ENCODE results near the gene GRIN3B.

The GRIN3B gene

DNA sequence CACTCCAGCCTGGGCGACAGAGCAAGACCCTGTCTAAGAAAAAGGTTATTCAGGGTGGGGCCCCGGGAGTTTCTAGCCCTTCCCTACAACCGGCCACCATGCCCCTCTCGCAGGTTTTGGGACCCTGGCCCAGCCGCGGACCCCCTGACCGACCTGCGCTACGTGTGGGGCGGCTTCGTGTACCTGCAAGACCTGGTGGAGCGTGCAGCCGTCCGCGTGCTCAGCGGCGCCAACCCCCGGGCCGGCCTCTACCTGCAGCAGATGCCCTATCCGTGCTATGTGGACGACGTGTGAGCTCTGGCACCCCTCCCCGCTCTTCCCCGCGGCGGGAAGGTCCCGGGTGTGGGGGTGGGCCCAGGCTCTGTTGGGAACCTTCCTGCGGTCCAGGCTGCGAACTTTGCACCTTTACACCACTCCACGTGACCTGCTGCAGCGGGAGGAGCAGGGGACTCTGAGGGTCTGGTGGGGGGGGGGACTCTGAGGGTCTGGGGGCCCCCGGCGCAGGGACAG, 46.0 kb downstream of the GRIN3B start:
- DNase-seq = no peak

- DNase-seq = no peak
Measured at GRCh38 chr19:1046836-1047695, 46.8 kb downstream of the GRIN3B start.

DNA sequence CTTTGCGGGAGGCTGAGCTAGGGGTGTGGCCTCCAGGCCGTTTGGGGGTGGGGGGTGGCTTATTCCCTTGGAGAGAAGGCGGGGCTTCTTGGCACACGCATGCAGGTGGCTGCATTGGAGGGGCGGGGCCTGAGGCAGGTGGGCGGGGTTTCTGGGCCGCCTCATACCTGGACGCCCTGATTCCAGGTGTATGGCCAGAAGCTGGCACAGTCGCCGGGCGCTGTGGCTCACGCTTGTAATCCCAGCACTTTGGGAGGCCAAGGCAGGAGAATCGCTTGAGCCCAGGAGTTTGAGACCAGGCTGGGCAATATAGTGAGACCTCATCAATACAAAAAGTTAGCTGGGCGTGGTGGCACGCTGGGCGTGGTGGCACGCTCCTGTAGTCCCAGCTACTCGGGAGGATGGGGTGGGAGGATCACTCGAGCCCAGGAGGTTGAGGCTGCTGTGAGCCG, 47.5 kb downstream of the GRIN3B start:
- no peak for DNase-seq

DNA sequence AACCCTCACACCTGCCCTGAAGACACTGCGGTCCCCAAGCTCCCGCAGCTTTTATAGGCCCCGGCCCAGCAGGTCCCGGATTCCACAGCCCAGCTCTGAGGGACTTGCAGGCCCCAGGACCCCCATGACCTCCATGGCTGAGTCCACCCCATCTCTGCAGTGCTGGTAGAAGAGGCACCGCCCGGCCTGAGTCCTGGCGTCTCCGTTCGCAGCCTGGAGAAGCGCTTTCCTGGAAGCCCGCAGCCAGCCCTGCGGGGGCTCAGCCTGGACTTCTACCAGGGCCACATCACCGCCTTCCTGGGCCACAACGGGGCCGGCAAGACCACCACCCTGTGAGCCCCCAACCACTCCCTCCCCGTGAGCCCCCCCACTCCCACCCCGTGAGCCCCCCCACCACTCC, 48.9 kb downstream of the GRIN3B start:
- no peak for DNase-seq

DNA sequence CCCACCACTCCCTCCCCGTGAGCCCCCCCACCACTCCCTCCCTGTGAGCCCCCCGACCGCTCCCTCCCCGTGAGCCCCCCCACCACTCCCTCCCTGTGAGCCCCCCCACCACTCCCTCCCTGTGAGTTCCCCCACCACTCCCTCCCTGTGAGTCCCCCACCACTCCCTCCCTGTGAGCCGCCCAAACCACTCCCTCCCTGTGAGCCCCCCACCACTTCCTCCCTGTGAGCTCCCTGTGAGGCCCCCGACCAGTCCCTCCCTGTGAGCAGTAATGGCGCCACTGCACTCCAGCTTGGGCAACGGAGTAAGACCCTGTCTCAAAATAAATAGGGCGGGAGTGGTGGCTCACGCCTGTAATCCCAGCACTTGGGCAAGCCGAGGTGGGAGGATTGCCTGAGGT, 49.6 kb downstream of the GRIN3B start:
- DNase-seq = no peak

DNA sequence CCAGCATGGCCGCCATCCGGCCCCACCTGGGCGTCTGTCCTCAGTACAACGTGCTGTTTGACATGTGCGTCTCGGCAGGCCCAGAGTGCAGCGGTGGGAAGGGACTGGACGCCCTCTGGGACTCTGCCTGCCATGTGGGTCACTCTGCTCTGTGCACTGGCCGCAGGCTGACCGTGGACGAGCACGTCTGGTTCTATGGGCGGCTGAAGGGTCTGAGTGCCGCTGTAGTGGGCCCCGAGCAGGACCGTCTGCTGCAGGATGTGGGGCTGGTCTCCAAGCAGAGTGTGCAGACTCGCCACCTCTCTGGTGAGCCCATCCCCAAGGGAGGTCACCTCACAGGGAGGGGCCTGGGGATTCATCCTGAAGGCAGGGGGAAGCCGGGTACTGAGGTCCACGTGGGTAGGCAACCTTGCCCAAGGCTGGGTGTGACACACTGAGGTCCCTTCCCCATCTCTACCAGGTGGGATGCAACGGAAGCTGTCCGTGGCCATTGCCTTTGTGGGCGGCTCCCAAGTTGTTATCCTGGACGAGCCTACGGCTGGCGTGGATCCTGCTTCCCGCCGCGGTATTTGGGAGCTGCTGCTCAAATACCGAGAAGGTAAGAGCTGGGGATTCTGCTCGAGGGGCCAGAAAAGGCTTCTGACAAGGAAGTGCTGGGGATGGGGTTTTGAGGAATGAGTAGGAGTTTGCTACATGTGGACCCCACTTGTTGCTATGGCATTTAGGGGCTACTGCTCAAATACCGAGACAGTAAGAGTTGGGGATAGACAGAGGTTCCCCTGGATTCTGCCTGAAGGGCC, 51.0 kb downstream of the GRIN3B start:
- DNase-seq = no peak

DNA sequence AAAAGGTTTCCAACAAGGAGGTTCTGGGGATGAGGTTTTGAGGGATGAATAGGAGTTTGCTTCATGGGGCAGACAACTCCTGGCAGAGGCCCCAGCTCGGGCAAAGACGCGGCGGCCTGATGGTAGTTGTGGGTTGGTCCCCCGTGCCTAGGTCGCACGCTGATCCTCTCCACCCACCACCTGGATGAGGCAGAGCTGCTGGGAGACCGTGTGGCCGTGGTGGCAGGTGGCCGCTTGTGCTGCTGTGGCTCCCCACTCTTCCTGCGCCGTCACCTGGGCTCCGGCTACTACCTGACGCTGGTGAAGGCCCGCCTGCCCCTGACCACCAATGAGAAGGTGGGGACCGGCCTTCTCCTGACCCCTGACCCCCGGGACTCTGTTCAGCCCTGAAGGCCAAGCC, 51.6 kb downstream of the GRIN3B start:
- no peak for DNase-seq

- DNase-seq = no peak
Measured at GRCh38 chr19:1052349-1052975, 52.2 kb downstream of the GRIN3B start.

GRCh38 chr19:1053176-1054101, 53.2 kb downstream of the GRIN3B start:
- no peak for DNase-seq

GRCh38 chr19:1054102-1055027, 54.1 kb downstream of the GRIN3B start:
- DNase-seq = no peak

DNA sequence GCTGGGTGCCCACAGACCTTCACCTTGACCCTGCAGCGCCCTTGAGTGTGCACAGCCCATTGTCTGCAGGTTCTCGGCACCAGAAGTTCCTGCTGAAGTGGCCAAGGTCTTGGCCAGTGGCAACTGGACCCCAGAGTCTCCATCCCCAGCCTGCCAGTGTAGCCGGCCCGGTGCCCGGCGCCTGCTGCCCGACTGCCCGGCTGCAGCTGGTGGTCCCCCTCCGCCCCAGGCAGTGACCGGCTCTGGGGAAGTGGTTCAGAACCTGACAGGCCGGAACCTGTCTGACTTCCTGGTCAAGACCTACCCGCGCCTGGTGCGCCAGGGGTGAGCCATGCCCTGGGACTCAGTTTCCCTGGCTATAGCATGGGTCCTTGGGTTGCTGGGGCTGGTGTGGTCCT, 54.8 kb downstream of the GRIN3B start:
- no peak for DNase-seq

DNA sequence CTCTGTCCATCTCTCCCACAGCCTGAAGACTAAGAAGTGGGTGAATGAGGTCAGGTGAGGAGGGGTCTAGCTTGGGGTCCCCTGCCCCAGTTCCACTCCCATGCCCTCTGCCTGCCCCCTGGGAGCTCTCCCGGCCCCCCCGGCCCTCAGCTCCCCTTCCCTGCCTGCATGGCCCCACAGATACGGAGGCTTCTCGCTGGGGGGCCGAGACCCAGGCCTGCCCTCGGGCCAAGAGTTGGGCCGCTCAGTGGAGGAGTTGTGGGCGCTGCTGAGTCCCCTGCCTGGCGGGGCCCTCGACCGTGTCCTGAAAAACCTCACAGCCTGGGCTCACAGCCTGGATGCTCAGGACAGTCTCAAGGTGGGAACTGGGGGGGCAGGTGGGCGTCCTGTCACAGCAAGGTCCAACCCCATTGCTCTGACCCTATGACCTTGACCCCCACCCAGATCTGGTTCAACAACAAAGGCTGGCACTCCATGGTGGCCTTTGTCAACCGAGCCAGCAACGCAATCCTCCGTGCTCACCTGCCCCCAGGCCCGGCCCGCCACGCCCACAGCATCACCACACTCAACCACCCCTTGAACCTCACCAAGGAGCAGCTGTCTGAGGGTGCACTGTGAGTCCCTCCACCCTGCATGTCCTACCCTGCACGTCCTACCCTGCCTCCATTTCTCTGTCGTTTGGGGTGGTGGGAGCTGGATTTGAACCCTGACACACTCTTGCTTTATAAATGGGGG, 55.8 kb downstream of the GRIN3B start:
- no peak for DNase-seq

- DNase-seq = peak; percentile 41
Measured at GRCh38 chr19:1057176-1057855, 57.1 kb downstream of the GRIN3B start.

DNA sequence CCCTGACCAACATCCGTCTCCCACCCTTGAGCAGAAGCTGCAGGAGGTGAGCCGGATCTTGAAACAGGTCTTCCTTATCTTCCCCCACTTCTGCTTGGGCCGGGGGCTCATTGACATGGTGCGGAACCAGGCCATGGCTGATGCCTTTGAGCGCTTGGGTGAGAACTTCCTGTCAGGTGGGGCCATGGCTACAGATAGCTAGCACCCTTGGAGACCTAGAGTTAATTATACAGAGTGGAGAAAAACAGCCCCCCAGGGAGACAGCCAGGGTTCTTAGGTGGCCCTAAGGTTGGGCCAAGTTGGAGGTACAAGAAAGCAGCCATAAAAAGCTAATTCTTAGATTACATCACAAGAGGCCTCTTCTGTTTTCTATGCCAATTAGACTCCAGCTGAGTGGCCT, 57.9 kb downstream of the GRIN3B start:
- no peak for DNase-seq
